NB4 (cell line): ENCODE measurements around the gene INPP5A.

ENCODE experiments used
- MYC ChIP-seq: IDR thresholded peaks from 2 replicates; pipeline ENCODE4 v1.6.1; 2011; ENCODE audit warnings: low read depth, low read length
- POLR2A ChIP-seq: IDR thresholded peaks from 2 replicates; pipeline ENCODE4 v1.6.1; 2011; ENCODE audit warnings: mild to moderate bottlenecking; ENCODE audit not compliant: insufficient read length; ENCODE audit errors: extremely low read depth
- TF ChIP-seq, protein P1 (sequence below): IDR thresholded peaks from 2 replicates; pipeline ENCODE4 v1.6.1; 2011; ENCODE audit warnings: low read depth, low read length
- TF ChIP-seq, protein P2 (sequence below): IDR thresholded peaks from one replicate; pipeline ENCODE4 v1.5.1; 2012; ENCODE audit warnings: low read depth, low read length

DNA sequence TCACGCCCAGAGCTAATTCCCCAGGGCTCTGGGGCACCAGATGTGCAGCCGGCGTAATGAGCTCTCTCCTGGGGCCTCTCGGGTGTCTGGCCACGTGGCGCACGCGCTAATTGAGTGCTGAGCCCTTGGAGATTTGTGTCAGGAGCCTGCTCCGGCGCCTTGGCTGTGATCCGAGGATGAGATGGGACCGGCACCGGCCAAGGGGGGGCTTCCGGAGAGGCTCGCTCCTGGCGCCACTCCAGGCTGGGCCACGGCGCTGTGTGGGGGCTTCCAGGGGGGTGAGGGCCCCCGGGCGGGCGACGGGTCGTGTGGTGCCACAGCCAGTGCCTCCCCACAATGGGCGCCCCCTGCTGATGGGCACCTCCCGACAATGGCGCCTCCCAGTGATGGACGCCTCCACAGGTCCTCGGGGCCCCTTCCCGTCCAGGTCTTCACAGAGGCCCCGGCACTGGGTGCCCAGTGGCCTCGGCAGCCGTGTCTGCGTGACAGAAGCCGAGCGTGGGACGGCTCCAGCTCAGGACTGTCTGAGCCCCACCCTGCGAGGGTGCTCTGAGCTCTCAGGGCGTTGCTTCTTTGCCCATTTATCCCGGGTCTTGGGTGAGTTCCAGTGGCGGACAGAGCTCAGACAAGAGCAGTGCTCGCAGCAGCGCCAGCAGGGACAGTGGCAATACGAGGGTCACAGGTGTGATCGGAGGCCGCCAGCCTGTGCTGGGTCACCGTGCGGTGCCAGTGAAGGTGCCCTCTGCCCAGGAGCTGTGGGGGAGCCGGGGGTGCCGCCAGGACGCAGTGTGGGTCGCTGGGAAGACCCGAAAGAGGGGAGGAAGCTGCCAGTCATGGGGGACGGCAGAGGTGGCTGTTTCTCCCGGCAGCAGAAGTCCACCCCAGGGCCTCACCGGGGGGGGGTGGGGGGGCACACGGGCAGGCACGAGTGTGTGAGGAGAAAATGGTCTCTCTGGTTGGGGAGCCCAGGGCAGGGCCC is 256.6 kb downstream of the INPP5A start:
- TF ChIP-seq POLR2A (no peak), MYC (no peak)
- TF ChIP-seq, protein P1, sequence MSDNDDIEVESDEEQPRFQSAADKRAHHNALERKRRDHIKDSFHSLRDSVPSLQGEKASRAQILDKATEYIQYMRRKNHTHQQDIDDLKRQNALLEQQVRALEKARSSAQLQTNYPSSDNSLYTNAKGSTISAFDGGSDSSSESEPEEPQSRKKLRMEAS: peak; percentile 69
- TF ChIP-seq, protein P2, sequence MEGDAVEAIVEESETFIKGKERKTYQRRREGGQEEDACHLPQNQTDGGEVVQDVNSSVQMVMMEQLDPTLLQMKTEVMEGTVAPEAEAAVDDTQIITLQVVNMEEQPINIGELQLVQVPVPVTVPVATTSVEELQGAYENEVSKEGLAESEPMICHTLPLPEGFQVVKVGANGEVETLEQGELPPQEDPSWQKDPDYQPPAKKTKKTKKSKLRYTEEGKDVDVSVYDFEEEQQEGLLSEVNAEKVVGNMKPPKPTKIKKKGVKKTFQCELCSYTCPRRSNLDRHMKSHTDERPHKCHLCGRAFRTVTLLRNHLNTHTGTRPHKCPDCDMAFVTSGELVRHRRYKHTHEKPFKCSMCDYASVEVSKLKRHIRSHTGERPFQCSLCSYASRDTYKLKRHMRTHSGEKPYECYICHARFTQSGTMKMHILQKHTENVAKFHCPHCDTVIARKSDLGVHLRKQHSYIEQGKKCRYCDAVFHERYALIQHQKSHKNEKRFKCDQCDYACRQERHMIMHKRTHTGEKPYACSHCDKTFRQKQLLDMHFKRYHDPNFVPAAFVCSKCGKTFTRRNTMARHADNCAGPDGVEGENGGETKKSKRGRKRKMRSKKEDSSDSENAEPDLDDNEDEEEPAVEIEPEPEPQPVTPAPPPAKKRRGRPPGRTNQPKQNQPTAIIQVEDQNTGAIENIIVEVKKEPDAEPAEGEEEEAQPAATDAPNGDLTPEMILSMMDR: peak; percentile 7
